ENCODE data around the gene TTLL7.

GRCh38 chr1:83901547-83902155 is 97.3 kb downstream of the TTLL7 start:
- TF ChIP-seq CTCF (IDR thresholded peaks at IDR 0.05), result no peak
- no peak for TF ChIP-seq POLR2A (IDR thresholded peaks at IDR 0.05)
